NCI-H2196 (cell line): ENCODE results near the gene SECISBP2.
"Not testable (repeated sequence)": the region's sequence is repeated elsewhere in the genome, so short reads cannot be mapped to it uniquely, and the experiment has no call there.

Source experiments
- DNase-seq: peaks from one replicate; lab custom pipeline; 2025; ENCODE audit not compliant: unreplicated experiment; lab: John Stamatoyannopoulos, UW

SECISBP2 gene, protein sequence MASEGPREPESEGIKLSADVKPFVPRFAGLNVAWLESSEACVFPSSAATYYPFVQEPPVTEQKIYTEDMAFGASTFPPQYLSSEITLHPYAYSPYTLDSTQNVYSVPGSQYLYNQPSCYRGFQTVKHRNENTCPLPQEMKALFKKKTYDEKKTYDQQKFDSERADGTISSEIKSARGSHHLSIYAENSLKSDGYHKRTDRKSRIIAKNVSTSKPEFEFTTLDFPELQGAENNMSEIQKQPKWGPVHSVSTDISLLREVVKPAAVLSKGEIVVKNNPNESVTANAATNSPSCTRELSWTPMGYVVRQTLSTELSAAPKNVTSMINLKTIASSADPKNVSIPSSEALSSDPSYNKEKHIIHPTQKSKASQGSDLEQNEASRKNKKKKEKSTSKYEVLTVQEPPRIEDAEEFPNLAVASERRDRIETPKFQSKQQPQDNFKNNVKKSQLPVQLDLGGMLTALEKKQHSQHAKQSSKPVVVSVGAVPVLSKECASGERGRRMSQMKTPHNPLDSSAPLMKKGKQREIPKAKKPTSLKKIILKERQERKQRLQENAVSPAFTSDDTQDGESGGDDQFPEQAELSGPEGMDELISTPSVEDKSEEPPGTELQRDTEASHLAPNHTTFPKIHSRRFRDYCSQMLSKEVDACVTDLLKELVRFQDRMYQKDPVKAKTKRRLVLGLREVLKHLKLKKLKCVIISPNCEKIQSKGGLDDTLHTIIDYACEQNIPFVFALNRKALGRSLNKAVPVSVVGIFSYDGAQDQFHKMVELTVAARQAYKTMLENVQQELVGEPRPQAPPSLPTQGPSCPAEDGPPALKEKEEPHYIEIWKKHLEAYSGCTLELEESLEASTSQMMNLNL

GRCh38 chr9:89318123-89319014 is at the start of gene SECISBP2:
Gene SECISBP2, plus strand, starts transcription at chr9:89318500. Its CDS starts 77 bp downstream, at chr9:89318577.
- DNase-seq = peak; percentile 97

DNA sequence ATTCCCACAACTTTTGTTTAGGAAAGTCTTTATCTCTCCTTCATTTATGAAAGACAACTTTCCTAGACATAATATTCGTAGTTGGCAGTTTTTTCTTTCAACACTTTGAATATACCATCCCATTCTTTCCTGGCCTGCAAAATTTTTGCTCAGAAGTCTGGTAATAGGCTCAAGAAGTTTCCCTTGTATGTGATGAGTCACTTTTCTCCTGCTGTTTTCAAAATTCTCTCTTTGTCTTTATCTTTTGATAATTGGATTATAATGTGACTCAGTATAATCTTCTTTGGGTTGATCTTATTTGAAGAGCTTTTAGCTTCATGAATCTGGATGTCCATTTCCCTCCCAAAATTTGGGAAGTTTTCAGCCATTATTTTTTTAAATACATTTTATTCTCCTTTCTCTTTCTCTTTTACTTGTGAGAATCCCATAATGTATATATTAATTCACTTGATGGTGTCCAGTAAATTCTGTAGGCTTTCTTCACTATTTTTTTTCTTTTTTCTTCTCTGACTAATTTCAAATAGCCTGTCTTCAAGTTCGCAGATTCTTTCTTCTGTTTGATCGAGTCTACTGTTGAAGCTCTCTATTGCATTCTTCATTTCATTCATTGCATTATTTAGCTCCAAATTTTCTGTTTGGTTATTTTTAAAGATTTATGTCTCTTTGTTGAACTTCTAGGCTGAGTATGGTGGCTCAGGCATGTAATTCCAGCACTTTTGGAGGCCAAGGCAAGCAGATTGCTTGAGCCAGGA is 44.6 kb upstream of the SECISBP2 start:
- no peak for DNase-seq

DNA sequence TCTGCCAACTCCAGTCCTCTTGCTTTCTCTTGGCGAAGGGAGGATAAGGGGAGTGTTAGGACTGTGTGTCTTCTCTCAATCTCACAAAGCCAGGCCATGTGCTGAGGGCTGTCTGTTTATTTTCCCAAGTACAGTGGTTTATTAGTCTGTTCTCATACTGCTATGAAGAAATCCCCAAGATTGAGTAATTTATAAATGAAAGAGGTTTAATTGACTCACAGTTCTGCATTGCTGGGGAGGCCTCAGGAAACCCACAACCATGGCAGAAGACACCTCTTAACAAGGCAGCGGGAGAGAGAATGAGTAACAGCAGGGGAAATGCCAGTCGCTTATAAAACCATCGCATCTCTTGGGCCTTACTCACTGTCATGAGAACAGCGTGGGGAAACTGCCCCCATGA is 43.5 kb upstream of the SECISBP2 start:
- no peak for DNase-seq

- not testable (repeated sequence) for DNase-seq
Measured at GRCh38 chr9:89276040-89276439, 42.3 kb upstream of the SECISBP2 start.

GRCh38 chr9:89277043-89277442 is 41.3 kb upstream of the SECISBP2 start:
- DNase-seq = no peak

DNA sequence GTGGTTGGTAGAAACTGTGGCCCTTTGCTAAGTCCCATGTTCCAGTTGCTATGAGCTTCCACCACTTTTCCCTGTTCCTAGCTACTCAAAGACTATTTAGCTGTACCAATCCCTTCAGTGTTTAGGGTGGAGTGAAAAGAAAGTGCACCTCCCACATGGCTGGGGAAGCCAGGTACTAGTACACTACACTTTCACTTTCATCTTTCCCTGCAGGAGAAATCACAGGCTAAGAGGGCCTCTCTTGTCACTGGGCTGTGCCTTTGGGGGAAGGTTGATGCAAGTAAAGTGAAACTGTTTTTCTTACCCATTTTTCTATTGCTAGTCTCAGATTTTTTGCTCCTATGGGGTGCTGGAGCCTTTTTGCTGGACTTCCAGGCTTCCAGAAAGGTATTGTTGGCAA is 40.8 kb upstream of the SECISBP2 start:
- DNase-seq = peak; percentile 4

GRCh38 chr9:89278551-89278950 is 39.7 kb upstream of the SECISBP2 start:
- DNase-seq = no peak

DNA sequence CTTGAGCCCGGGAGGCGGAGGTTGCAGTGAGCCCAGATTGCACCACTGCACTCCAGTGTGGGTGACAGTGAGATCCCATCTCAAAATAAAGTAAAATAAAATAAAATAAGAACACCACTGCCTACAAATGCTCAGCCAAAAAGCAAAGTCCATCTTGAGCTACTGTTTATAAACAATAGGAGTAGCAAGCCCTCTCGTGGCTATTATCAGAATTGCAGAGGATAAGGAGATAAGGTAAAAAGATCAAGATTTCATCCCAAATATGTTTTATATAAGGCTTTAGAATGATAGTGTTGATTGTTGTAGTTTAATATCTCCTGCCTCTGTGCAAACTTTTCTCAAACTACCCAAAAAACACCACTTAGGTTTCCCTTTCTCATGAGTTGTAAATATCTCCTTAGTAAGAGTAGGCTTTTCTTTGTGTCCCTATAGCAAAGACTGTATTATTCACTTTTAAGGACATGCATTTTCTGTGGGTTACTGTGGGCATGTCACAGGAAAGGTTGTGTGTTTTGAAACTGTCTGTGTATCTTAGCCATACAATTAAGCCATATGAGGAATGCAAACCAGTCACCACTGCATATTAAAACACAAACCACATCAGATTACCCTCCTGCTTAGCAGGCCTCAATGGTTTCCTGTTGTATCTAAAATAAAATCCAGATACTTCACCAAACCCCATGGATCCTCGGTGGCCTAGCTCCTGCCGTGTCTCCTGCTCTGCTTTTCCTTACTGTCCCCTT is 39.1 kb upstream of the SECISBP2 start:
- DNase-seq = peak; percentile 2

- no peak for DNase-seq
Measured at GRCh38 chr9:89281106-89281505, 37.2 kb upstream of the SECISBP2 start.

DNA sequence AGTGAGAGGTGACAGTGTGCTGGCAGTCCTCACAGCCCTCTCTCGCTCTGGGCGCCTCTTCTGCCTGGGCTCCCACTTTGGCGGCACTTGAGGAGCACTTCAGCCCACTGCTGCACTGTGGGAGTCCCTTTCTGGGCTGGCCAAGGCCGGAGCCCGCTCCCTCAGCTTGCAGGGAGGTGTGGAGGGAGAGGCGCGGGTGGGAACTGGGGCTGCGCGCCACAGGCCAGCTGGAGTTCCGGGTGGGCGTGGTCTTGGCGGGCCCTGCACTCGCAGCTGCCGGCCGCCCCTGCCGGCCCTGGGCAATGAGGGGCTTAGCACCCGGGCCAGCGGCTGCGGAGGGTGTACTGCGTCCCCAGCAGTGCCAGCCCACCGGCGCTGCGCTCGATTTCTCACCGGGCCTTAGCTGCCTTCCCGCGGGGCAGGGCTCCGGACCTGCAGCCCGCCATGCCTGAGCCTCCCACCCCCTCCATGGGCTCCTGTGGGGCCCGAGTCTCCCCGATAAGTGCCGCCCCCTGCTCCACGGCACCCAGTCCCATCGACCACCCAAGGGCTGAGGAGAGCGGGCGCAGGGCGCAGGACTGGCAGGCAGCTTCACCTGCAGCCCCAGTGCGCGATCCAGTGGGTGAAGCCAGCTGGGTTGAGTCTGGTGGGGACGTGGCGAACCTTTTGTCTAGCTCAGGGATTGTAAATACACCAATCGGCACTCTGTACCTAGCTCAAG is 35.9 kb upstream of the SECISBP2 start:
- DNase-seq = not testable (repeated sequence)

DNA sequence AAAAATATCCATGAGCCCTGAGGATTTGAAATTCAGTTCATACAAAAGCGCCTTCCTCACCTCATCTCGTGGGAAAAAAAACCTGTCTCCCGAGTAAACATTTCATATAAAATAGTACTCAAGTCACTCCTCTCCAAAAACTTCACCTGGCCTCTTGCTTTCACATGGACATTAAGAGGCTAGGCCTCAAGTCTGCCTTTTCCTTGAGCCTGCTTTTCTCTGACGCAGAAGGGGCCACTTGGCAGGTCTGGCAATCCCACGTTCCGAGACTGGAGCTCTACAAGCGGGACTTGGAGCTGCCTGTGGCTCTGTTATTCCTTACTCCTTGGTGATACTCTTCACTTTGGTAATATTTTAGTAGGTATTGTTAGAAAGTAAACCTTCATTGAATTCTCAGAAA is 34.2 kb upstream of the SECISBP2 start:
- DNase-seq = no peak

- DNase-seq = no peak
Measured at GRCh38 chr9:89291741-89292140, 26.6 kb upstream of the SECISBP2 start.

DNA sequence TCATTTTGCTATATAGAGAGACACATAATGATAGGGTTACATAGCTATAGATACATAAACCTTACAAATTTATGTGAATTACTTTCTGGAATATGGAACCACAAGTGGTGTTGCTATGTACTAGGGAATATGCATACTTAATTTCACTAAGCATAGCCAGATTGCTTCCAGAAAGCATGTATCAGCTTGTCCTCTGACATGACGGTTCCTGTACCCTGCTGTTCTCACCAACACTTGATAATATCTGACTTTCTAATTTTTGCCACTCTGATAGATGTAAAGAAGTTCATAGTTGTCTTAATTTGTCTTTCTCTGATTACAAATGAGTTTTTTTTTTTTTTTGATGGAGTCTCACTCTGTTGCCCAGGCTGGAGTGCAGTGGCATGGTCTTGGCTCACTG is 25.3 kb upstream of the SECISBP2 start:
- DNase-seq = no peak

GRCh38 chr9:89295400-89295799 is 22.9 kb upstream of the SECISBP2 start:
- DNase-seq = no peak

GRCh38 chr9:89301996-89302395 is 16.3 kb upstream of the SECISBP2 start:
- not testable (repeated sequence) for DNase-seq

GRCh38 chr9:89304020-89304833 is 14.1 kb upstream of the SECISBP2 start:
- DNase-seq = no peak

- DNase-seq = no peak
Measured at GRCh38 chr9:89304834-89305188, 13.5 kb upstream of the SECISBP2 start.

DNA sequence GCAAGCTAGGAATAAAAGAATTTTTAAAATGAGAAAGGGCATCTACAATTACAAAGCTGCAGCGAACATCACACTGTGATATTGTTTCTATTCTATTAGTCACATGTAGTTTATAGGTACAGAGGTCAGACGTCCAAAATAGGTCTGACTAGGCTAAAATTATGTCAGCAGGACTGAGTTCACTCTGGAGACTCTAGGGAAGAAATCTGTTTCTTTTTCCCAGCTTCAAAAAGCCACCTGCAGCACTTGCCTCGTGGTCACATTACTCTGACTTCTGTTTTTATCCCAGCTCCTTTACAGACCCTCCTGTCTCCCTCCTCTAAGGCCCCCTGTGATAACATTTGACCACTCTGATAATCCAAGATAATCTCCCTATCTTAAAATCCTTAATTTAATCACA is 12.4 kb upstream of the SECISBP2 start:
- no peak for DNase-seq
